Ovary (tissue), 3 donors: Measurements from ENCODE around the gene COX4I1.

Source experiments
- CTCF ChIP-seq, 3 donors: fragments of 450-650 bp in 2 of 3; fragments of 200-600 bp in 1 of 3; IDR thresholded peaks; one replicate each; pipeline versions ENCODE4 v1.5.1 to v1.8.0; 2016 to 2022; ENCODE audit warnings: antibody characterized with exemption in 3 of 3, mild to moderate bottlenecking in 1 of 3
- EP300 ChIP-seq: sonication (generic); formaldehyde crosslinking; IDR thresholded peaks from one replicate; pipeline ENCODE4 v1.6.1; 2017; ENCODE audit warnings: antibody characterized with exemption
- donor health status: DM: no; HTN: no; CAD: no.

GRCh38 chr16:85820604-85821372, 21.3 kb downstream of the COX4I1 start:
- TF ChIP-seq CTCF (IDR thresholded peaks at IDR 0.05) (no peak), EP300 (no peak)
